Activated effector memory CD4-positive, alpha-beta T cell treated with anti-CD3 and anti-CD28 coated beads, Interleukin-2, amount 50 U/mL, for 16 hours (primary cell): Measurements from ENCODE around the gene DCAF4.

Experiments
- DNase-seq: peaks from one replicate; pipeline ENCODE4 v3.0.0-alpha.2; 2020

Gene DCAF4

GRCh38 chr14:72898448-72898847, 27.8 kb upstream of the DCAF4 start:
- no peak for DNase-seq

- no peak for DNase-seq
These were observed 24.9 kb upstream of the DCAF4 start for GRCh38 chr14:72901361-72901760.

GRCh38 chr14:72902801-72903530, 23.3 kb upstream of the DCAF4 start:
- no peak for DNase-seq

- DNase-seq, result no peak
These were observed 22.5 kb upstream of the DCAF4 start for GRCh38 chr14:72903716-72904115.

- no peak for DNase-seq
These were observed 22.0 kb upstream of the DCAF4 start for GRCh38 chr14:72904218-72904617.

- DNase-seq, result peak; percentile 86
These were observed 21.3 kb upstream of the DCAF4 start for GRCh38 chr14:72904840-72905561.

GRCh38 chr14:72906316-72906715, 19.9 kb upstream of the DCAF4 start:
- DNase-seq, result no peak

GRCh38 chr14:72906879-72907278, 19.4 kb upstream of the DCAF4 start:
- DNase-seq, result no peak

GRCh38 chr14:72907886-72908285, 18.4 kb upstream of the DCAF4 start:
- DNase-seq, result no peak

GRCh38 chr14:72909163-72909562, 17.1 kb upstream of the DCAF4 start:
- DNase-seq, result no peak

- no peak for DNase-seq
These were observed 12.5 kb upstream of the DCAF4 start for GRCh38 chr14:72913809-72914208.

- DNase-seq, result no peak
These were observed 10.1 kb upstream of the DCAF4 start for GRCh38 chr14:72916174-72916573.

GRCh38 chr14:72917094-72917802, 9.0 kb upstream of the DCAF4 start:
- DNase-seq, result no peak

- DNase-seq, result no peak
These were observed 6.3 kb upstream of the DCAF4 start for GRCh38 chr14:72920008-72920407.

- DNase-seq, result no peak
These were observed 4.9 kb upstream of the DCAF4 start for GRCh38 chr14:72921396-72921795.

- no peak for DNase-seq
These were observed 1.9 kb upstream of the DCAF4 start for GRCh38 chr14:72924337-72924736.

GRCh38 chr14:72925171-72925759, 999 bp upstream of the DCAF4 start:
- no peak for DNase-seq

- no peak for DNase-seq
These were observed 411 bp upstream of the DCAF4 start for GRCh38 chr14:72925815-72926291.

- DNase-seq, result no peak
These were observed 2.6 kb downstream of the DCAF4 start for GRCh38 chr14:72928872-72929271.

GRCh38 chr14:72929316-72930080, 3.2 kb downstream of the DCAF4 start:
- DNase-seq, result peak; percentile 56

GRCh38 chr14:72932893-72933292, 6.6 kb downstream of the DCAF4 start:
- DNase-seq, result peak; percentile 24

- DNase-seq, result no peak
These were observed 13.4 kb downstream of the DCAF4 start for GRCh38 chr14:72939630-72940029.
